GM19467 (cell line): Measurements from ENCODE around the gene TENM4.
"Not testable (repeated sequence)": the region's sequence is repeated elsewhere in the genome, so short reads cannot be mapped to it uniquely, and the experiment has no call there.

Experiments used
- ATAC-seq: cut with Tn5 transposase; IDR thresholded peaks from one replicate; pipeline ENCODE4 v1.9.1; 2021; ENCODE audit warnings: mild to moderate bottlenecking, moderate library complexity; ENCODE audit not compliant: unreplicated experiment

Gene TENM4

GRCh38 chr11:78655561-78655960 is 785.3 kb downstream of the TENM4 start:
- no peak for ATAC-seq

DNA sequence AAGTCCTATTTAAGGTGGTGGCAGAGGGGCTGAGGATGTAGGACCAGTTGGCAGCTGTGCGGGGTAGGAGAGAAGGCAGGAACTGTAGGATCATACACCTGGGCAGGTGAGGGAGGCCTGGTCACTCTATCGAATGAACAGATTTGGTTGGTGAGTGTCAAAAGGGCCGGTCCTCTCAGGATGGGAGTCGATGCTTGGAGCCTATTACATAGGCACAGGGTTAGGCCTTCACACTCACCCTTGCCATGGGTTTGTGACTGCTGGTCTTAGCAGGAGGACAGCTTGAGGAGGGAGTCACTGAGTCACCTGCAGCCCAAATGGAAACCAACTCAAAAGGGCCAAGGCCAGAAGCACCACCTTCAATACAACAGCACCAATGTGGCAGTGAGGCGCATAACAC is 786.0 kb downstream of the TENM4 start:
- no peak for ATAC-seq

GRCh38 chr11:78654071-78654470 is 786.8 kb downstream of the TENM4 start:
- no peak for ATAC-seq

DNA sequence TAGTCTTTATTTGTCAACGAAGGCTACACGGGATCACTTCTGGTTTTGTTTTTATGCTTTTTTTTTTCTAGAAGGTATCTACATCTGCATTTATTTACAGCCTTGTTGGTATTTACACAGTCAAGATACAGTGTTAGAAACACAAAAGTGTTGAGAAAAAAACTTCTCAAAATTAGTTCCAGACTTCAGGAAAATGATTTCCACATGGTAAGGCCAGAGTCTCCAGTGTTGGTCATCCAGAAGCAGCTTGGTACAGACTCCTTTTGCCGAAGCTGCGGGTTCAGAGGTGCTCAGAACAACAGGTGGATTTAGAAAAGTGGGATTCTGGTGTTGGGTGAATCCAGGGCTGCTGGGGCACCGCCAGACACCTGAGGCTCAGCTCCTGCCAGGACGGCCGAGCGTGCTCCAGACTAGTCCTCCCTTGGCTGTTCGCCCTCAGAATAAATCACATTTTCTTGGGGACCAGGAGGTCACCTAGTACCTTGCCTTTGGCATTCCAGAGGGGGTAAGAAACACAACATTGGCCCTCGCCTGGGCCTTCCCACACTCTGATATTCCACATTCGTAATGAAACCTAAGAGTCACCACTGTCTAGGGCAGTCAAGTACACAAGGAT is 787.4 kb downstream of the TENM4 start:
- ATAC-seq = no peak

DNA sequence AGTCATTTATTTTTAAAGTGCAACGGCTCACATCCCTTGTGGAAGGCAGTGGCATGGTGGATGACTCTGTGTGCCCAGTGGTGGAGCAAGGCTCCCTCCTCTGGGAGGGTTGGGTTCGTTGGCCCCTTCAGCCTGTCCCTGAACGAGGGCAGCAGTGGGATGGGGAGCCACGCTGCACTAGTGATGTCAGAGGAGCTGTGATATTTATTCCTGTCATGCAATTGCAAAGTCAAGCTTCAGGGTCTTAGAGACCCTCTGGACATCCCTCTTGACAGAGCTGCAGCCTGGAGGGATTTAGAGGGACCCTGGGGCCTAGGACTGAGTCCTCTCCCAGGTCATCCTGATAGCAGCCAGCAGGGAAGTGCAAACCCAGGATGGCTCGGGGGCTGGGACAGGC is 788.0 kb downstream of the TENM4 start:
- ATAC-seq = no peak

DNA sequence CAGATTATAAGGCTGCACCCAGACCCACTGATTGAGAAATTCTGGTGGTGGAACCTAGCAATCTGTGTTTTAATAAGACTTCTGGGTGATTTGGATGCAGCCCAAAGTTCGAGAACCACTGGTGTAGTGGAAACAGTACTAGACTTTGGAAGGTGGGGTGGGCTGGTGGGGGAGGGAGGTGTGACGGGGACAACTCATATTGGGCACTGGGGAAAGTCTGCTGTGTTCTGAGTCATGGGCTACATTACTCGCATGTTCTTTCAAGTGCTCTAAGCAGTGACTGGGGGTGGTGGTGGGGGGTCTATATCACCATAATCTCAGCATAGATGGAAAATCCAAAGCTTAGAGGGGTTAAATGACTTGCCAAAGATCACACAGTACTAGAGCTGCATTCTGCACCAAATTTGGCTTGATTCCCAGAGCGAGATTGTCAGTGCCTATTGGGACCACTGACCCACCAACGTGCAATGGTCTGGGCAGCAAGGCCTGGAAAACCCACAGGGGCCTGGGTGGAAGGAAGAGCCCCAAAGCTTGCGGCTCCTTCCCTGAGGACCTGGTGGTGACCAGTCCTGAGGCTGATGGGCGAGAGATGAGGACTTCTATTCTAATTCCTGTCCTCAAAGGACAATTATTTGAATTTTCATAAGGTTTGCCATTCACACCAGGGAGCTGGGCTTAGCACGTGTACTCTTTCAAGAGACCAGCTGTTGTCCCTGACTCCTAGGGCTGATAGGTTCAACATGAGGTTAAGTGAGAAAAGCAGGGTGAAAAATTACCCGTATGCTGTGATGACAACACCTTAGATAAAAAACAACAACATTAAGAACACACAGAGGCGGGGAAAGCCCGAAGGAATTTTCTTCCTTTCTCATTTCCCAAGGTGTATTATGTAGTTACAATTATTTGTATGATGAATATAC is 788.6 kb downstream of the TENM4 start:
- no peak for ATAC-seq

DNA sequence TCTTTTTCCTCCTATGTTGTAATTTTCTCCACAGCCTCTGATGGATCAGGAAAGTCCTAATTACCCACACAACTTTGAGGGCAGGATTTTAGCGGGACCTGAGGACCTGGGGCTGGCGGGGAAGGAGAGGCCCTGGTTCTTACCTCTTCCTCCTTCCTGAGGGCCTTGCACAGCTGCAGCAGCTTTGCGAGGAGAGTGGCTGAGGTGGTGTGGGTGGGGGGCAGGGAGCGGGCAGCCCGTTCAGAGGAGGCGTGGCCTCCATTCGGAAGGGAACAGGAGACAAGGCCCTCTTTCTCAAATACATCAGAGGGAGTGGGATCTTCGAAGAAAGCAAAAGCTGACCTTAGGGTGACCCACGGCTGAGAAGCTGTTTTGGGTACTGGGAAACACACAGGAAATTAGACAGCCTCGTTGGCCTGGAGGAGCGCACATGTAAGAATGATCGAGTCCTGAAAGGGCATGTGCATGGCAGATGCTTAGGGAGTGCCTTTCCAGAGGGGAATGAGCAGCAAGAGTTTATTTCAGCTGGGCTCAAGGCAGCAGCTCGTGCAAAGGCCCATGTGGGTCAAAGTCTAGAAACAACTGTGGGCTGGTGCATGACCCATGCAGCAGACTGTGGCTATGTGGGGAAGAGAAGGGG is 789.6 kb downstream of the TENM4 start:
- no peak for ATAC-seq

DNA sequence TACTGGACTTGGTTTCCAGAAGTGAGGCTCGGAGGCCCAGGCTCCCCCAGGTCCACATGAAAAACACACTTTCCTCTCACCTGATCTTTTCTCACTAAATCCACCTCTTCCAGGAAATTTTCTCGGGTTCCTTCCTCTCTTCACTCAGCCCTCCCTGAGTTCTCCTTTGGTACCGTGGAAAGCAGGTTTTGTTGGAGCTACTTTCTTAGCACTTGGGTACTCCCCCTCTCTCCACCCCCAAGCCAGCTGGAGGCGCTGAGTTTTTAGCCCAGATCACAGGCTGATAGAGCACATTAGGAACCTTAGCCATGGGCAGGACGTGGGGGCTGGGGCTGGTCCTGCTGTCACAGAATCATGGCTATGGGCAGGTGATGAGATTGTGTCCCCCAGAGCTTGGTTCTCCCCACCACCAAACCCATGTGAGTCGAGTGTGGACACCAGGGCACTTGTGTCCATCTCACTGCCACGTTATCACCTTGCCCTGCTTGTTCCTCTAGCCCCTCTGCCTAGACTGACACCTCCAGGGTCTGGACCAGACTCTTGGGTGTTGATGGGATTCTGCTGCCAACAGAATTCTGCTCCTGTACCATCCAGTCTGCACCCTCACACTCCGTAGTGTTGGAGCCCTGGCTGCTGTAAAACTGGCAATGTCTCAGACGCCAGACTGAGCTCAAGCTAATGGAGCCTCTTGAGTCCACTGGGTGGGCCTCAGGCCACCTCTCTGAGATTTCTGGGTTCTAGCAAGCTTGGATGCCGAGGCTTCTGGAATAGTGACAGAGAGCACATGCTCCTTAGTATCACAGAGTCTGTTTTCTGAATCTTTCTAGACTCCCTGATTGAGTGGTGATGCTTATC is 791.2 kb downstream of the TENM4 start:
- no peak for ATAC-seq

DNA sequence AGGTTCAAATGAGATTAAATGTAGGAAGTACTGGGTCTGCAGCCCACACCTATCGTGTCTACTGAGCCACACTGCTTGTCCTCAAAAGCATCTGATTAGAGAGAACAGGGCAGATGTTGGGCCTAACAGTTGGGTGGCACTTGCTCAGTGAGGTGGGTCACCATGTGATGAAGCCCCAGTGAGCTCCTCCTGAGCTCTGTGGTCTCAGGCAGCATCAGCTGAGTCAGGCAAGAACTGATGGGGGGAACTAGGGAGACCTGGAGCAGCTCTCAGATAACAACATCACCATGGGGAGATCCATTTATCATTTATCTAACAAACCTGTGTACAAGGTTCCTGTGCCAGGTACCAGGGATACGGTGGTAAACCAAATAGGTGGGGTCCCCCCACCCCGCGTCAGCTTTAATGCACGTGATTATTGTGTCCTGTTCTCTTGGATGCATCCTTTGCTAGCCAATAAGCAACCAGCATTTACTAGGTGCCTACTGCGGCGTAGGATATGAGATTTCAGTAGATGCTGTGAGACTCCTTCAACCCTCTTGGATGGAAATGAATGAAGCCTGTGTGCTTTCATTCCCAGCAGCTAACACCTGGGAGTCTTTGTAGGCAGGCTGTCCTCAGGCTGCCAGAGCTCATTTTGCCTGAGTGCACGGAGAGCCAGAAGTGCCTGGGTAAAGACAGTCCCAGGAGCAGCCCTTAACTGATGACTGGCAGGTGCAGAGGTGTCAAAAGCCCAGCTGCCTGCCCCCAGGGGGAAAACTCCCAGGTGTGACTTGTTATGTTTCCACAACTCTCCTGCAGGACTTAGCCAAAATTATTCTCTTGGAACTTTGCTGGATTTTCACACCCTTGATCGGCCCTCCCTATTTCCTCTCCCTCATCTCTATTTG is 792.6 kb downstream of the TENM4 start:
- no peak for ATAC-seq

DNA sequence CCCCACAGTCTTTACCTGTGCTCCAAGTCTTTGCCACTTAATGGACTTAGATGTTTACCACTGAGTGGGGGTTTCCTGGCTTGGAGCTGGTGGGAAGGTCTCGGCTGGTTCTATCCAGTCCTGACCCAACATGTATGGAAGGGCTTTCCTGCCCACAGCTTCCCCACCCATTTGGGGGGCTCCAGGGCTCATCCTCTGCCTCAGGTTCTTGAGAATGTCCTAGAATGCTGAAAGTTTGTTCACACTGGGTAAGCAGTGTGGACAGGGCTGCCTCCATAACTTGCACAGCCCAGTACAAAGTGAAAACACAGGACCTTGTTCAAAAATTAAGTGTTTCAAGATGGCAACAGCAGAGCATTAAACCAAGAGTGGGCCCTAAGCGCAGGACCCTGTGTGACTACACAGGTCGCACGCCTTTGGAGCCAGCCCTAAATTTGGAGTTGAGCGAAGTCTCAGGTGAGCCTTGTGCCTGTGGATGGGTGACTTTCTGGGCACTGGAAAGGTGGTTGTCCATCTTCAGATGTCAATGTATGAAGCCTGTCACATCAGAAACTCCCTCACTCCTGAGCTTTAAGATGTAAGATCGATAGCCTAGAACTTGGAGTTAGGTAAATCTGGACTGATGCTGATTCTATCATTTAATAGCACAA is 793.4 kb downstream of the TENM4 start:
- no peak for ATAC-seq

GRCh38 chr11:78646564-78647185 is 794.2 kb downstream of the TENM4 start:
- ATAC-seq = no peak

DNA sequence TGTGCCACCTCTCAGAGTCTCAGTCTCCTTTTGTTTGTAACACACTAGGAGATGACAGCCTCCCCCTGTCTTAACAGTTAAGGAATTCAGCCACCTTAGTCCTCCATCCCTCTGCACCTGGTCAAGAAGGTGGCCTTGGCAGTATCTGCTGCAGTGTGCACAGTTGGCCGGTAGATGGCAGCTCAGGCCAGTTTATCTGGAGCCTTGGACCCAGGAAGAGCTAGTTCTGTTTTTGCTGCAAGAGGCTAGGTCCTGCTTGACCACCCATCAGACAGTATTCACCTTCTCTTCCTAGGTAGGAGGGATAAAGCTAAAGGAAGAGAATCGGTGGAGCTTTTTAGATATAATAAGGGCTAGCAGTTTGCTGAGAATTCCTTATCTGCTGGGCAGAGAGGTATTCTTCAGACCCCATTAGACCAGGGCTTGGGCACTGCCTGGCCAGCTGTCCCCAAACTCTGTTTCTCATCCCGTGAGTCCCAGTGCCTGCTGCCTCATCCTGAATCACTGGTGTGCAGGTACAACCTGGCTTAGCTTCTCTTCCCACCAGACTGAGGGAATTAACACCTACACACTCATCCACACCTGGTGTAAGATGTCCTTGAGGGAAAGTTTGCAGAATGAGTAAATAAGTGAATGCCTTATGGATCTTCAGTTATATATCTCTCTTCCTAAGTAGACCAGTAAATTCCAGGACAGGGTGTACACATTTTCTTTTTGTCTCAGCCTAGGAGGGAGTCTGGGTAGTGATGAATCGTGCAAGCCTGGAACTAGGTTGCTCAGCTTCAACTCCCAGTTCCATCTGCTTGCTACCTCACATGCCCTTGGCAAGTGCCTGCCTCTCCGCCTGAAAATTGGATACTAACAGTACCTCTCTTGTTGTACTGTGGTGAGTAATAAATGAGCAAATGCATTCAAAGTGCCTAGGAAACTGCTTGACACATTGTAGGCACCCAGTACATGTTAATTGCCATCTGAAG is 795.3 kb downstream of the TENM4 start:
- peak; percentile 68 for ATAC-seq

DNA sequence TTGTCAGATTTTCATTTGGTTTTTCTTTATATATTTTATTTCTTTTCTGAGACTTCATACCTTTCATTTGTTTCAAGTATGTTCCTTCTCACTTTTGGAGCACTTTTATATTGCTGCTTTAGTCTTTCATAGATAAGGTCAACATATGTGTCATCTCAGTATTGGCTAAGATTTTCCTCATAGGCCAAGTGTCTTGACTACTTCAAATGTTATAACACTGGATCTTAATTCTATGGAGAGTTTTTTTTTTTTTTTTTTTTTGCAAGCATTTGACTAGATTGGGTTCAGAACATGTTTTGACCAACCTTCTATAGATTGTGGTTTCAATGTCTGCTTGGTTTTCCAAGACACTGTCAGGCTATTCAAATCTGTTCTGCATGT is 797.2 kb downstream of the TENM4 start:
- ATAC-seq = no peak

GRCh38 chr11:78642979-78643675 is 797.7 kb downstream of the TENM4 start:
- no peak for ATAC-seq

DNA sequence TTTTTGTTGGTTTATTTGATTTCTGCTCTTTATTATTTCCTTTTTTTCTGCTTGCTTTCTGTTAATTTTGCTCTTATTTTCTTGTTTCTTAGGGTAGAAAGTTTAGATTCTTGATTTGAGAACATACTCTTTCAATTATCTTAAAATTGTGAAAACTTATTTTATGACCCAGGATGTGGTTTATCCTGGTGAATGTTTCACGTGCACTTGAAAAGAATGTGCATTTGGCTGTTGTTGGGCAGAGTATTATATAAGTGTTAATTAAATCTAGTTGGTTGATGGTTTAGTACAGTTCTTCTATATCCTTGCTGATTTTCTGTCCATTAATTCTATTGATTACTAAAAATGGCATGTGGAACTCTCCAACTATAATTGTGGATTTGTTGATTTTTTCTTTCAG is 799.3 kb downstream of the TENM4 start:
- ATAC-seq = no peak

DNA sequence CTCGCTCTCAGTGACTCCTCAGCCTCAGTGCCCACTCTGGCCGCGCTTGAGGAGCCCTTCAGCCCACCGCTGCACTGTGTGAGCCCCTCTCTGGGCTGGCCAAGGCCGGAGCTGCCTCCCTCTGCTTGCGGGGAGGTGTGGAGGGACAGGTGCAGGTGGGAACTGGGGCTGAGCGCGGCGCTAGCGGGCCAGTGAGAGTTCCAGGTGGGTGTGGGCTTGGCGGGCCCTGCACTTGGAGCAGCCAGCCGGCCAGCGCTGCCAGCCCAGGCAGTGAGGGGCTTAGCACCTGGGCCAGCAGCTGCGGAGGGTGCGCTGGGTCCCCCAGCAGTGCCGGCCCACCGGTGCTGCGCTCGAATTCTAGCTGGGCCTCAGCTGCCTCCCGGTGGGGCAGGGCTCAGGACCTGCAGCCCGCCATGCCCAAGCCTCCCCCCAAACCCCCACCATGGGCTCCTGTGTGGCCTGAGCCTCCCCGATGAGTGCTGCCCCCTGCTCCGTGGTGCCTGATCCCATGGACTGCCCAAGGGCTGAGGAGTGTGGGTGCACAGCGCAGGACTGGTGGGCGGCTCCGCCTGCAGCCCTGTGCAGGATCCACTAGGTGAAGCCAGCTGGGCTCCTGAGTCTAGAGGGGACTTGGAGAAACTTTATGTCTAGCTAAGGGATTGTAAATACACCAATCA is 802.0 kb downstream of the TENM4 start:
- no peak for ATAC-seq

DNA sequence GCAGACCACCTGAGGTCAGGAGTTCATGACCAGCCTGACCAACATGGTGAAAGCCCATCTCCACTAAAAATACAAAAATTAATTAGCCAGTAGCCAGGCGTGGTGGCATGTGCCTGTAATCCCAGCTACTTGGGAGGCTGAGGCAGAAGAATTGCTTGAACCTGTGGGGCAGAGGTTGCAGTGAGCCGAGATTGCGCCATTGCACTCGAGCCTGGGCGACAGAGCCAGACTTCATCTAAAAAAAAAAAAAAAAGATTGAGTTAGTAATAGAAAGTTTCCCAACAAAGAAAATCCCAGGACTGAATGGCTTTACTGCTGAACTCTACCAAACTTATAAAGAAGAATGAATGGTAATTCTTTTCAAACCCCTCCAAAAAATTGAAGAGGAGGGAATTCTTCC is 803.3 kb downstream of the TENM4 start:
- ATAC-seq = not testable (repeated sequence)
